KG1 (cell line): ENCODE measurements around the gene GDF11.

Experiments used
- DNase-seq: peaks from one replicate; lab custom pipeline; 2025; lab: John Stamatoyannopoulos, UW

GDF11 gene

GRCh38 chr12:55742719-55743405 lies at the start of gene GDF11:
GDF11 (plus strand) TSS chr12:55743122; CDS start chr12:55743317, 195 bp downstream.
- no peak for DNase-seq

GRCh38 chr12:55693323-55694187 lies 49.4 kb upstream of the GDF11 start:
- no peak for DNase-seq

- DNase-seq: no peak
Observed at GRCh38 chr12:55694188-55694515, 48.8 kb upstream of the GDF11 start.

DNA sequence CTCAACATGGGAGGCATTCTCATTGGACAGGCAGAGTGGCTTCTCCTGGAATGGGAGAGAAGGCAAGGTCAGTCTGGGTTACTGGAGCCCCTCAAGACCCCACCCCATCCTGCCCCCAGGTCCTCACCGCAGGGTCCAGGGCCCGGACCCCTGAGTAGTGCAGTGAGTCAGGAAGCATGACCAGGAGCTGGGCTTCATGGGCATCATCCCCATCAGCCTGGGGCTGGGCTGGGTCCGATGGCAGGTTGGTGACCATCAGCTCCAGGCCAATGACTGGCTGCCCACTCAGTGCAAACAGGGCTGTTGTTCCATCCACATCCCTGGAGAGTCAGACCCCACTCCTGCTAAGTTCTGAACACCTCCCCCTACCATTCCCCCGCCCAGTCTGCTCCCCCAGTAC lies 48.3 kb upstream of the GDF11 start:
- no peak for DNase-seq

DNA sequence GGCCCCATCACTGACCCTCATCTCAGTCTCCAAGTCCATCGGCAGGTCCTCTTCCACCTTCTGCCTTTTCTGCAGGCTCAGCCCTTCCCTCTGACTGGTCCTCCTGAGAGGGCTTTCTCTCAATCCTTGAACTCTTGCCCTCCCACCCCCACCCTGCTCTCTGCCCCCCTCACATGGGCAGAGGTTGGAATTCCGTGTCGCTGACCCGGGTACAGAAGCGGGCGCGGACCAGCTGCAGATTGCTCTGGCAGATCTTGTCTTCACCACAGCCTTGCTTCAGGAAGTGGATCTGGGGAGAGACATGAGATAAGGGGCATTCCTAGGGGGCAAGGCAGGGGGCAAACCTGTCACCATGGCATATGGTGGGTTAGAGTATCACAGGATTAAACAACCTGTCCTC lies 47.6 kb upstream of the GDF11 start:
- DNase-seq: no peak

- DNase-seq: no peak
Observed at GRCh38 chr12:55696141-55696540, 46.8 kb upstream of the GDF11 start.

DNA sequence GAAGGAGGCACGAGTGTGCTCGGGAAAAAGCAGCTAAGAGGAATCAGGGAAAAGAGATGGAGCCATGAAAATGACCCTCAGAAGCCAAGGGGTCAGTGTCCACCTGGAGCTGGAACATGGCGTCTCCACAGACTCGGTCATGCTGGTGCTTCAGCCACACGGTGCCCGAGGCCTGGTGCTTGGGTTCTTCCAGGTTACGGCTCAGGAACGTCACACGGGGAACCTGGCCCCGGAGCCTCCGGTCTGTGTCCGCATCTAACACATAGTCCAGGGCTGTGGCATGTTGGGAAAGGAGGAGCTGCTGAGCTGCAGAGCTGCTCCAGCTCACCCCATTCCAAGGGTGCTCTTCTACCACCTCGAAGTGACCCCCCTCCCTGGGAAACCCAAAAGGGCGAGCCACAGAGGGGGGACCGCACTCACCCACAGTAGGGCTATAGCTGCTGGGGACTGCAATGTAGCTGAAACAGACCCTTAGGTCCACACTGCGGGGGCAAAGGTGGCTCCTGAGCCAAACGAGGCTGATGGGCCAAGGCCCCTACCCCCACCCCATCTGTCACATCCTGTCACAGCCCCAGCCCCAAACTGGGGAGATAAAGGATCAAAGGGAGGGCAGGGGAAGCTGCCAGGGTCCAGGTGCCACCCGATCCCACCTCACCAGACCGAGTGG lies 46.0 kb upstream of the GDF11 start:
- DNase-seq: no peak

GRCh38 chr12:55697686-55698085 lies 45.2 kb upstream of the GDF11 start:
- DNase-seq: no peak

DNA sequence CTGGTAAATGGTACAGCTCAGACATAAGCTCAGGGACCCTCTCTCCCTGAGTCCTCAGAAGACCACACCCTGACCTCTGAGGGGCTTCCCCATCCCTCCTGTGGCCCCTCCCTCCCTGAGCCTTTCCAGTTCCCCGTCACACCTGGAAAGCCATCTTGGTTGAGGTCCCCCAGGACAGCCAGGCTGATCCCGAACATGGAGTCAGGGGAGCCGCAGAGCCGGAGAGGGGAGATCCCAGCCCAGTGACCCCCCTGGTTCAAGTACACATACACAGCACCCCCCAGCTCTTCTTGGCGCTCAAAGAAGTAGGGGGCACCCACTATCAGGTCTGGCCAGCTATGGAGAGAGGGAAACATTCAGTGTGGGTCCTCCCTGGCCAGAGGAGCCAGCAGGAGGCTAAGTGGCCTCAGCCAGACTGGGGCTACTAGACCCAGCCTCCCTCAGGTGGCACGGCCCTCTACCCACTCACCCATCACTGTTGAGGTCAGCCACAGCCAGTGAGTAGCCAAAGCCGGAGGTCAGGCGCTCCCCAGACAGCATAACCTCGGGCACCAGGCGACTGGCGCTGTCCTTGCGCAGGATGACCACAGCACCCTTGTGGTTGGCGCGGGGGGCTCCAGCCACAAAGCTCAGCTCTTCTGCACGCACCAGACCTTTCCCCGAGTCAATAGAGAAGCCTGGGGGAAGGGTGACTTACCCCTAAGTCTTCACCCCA lies 44.5 kb upstream of the GDF11 start:
- DNase-seq: no peak

- no peak for DNase-seq
Observed at GRCh38 chr12:55698965-55699364, 44.0 kb upstream of the GDF11 start.

- DNase-seq: no peak
Observed at GRCh38 chr12:55699471-55700055, 43.4 kb upstream of the GDF11 start.

GRCh38 chr12:55700255-55701018 lies 42.5 kb upstream of the GDF11 start:
- DNase-seq: no peak

GRCh38 chr12:55702861-55703260 lies 40.1 kb upstream of the GDF11 start:
- no peak for DNase-seq

DNA sequence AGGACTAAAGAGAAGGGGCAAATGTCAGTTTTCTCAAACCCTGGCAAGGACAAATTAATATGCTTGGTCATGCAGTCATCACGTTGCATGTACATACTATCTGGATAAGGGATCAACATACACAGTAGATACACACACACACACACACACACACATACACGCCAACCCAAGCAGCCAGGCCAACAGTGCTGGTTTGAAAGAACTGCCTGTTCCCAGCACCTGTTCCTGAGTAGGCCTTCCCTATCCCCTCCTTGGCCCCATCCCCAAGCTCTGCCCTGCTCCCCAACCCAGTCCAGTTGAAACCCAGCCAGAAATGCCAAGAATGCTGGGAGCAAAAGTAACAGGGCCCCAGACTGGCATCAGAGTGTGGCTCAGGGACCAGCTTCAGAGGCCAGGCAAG lies 39.6 kb upstream of the GDF11 start:
- no peak for DNase-seq

DNA sequence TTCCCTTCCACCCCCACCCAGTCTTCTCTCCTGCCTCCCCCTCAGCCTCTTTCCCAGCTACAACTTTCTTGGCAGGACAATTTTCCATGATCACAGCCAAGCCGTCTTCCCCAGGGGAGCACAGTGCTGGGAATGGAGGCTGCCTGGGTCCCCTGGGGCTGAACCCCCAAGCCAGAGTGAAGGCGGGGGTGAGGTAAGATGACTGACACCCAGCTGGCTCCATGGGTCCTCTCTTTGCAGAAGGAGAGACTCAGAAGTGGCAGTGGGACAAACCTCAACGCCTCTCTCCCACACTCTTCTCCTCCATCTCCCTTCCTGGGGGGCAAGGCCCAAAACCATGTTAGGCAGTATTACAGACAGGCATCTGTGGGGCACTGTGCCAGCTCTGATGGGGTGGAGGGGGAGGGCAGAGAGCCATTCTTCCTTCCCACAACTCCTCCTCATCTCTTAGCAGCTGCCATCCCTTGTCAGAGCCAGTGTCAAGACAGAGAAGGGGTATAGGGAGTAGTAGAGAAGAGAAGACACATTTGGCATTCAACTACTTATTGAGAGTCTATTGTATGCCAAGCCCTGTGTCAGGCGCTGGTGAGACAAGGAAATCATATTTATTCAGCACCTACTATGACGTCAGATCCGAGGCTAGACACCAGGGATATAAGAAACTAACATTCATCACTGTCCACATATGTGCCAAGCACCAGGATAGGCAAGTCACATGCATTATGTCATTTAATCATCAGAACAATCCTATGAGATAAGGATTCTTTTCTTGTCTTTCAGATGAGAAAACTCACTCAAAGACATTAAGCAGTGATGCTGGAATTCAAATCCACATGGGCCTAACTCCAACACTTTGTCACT lies 38.8 kb upstream of the GDF11 start:
- no peak for DNase-seq

DNA sequence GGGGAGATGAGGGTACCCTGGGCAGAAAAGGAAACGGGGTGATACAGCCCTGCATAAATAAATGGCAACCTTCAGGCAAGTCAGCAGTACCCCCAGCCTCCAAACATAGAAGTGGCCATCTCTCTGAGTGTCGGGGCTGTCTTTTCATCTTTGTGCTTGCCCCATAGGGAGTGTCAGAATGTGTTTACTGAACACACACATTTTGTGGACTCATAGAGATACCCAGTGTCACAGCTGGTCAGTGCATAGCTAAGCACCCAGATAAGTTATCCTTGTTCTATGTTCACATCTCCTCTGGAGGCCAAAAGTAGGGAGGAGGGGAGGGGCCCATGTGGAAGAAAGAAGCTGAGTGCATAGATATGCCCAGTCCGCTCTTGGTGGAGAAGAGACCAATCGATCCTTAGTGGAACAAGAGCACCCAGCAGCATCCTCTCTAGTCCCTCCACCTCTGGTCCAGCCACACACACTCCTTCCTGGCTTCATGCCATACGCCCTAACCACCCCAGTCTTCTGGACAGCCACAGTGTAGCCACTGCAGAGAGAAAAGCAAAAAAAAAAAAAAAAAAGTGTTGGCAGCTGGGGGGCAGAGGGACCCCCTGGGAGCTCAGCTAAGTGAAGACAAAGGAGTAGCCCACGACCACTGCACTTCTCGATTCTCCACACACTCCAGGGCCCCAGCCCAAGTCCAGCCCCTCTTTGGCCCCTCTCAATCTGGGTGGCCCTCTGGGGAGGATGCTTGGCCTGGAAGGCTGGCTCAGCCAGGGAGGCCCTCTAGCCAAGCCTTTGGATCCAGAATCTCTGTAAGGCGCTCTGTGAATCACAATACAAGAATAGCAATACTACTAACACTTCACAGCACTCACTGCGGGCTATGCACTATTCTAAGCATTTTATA lies 37.9 kb upstream of the GDF11 start:
- DNase-seq: no peak

- no peak for DNase-seq
Observed at GRCh38 chr12:55705782-55706402, 37.0 kb upstream of the GDF11 start.

- DNase-seq: no peak
Observed at GRCh38 chr12:55706568-55707218, 36.2 kb upstream of the GDF11 start.
